IPS DF 6.9 (cell line): ENCODE data around the gene ADAMTS12.

Source experiments
- DNase-seq: peaks from one replicate; pipeline ENCODE4 v3.0.0-alpha.2; 2013; ENCODE audit warnings: low read depth, low spot score
- H3K27ac ChIP-seq: one replicate; pipeline ENCODE4 v1.5.1; 2013; ENCODE audit warnings: low read length, control low read depth
- H3K27me3 ChIP-seq: 2 replicates; pipeline ENCODE4 v1.6.1; 2013; ENCODE audit warnings: mild to moderate bottlenecking, low read length; ENCODE audit not compliant: control insufficient read depth, insufficient read depth
- H3K36me3 ChIP-seq: 2 replicates; pipeline ENCODE4 v1.6.1; 2013; ENCODE audit warnings: low read length; ENCODE audit not compliant: control insufficient read depth, insufficient read depth
- H3K4me1 ChIP-seq: 2 replicates; pipeline ENCODE4 v1.6.1; 2013; ENCODE audit warnings: low read length; ENCODE audit not compliant: control insufficient read depth, insufficient read depth
- H3K4me3 ChIP-seq: 2 replicates; pipeline ENCODE4 v1.5.1; 2013; ENCODE audit warnings: mild to moderate bottlenecking, low read length
- H3K9me3 ChIP-seq: 2 replicates; pipeline ENCODE4 v1.6.1; 2013; ENCODE audit warnings: low read length, inconsistent platforms; ENCODE audit not compliant: control insufficient read depth, insufficient read depth
- WGBS: extraction: QIAGEN DNeasy Blood & Tissue Kit; methylation state at CpG from one replicate; pipeline ENCODE4 v1.1.7; 2013; ENCODE audit warnings: mixed read lengths, missing lambda C conversion rate; ENCODE audit not compliant: insufficient read length, insufficient coverage; 5-methylcytosine and 5-hydroxymethylcytosine counted together

Gene ADAMTS12

GRCh38 chr5:33489481-33490067 lies 402.2 kb downstream of the ADAMTS12 start:
- Histone ChIP-seq H3K36me3 (0 out of 2 replicates have a peak, but pooled peaks cover 2% of the 10 kb centered on the region), H3K9me3 (no peaks in the 10 kb centered on the region), H3K27me3 (no peaks in the 10 kb centered on the region), H3K4me1 (no peaks in the 10 kb centered on the region), H3K4me3 (no peak overlapping the region), H3K27ac (no peak overlapping the region)
- WGBS, result no CpG with 5 or more reads among the region's 6 CpGs
- DNase-seq, result no peak

- Histone ChIP-seq H3K27ac (no peak overlapping the region), H3K27me3 (no peaks in the 10 kb centered on the region), H3K4me3 (no peak overlapping the region), H3K4me1 (no peaks in the 10 kb centered on the region), H3K9me3 (no peaks in the 10 kb centered on the region), H3K36me3 (0 out of 2 replicates have a peak, but pooled peaks cover 2% of the 10 kb centered on the region)
- WGBS, result no CpG with 5 or more reads among the region's 19 CpGs
- no peak for DNase-seq
Measured at GRCh38 chr5:33488558-33489355, 403.0 kb downstream of the ADAMTS12 start.

- 0 out of 2 replicates have a peak, but pooled peaks cover 2% of the 10 kb centered on the region for H3K36me3 ChIP-seq
Measured at GRCh38 chr5:33487236-33487635, 404.6 kb downstream of the ADAMTS12 start.

GRCh38 chr5:33482335-33482734 lies 409.5 kb downstream of the ADAMTS12 start:
- H3K4me1 ChIP-seq, result no peaks in the 10 kb centered on the region
- H3K27ac ChIP-seq, result no peak overlapping the region
- DNase-seq, result no peak
- no peaks in the 10 kb centered on the region for H3K9me3 ChIP-seq
- H3K27me3 ChIP-seq, result peaks cover 1% of the 10 kb centered on the region; the same call in 1 of the 2 replicates
- no CpG with 5 or more reads among the region's 7 CpGs for WGBS
- no peaks in the 10 kb centered on the region for H3K36me3 ChIP-seq
- H3K4me3 ChIP-seq, result no peak overlapping the region

More at GRCh38 chr5:33487236-33487635, 404.6 kb downstream of the ADAMTS12 start:
- Histone ChIP-seq H3K4me3 (no peak overlapping the region), H3K4me1 (no peaks in the 10 kb centered on the region), H3K27ac (no peak overlapping the region), H3K9me3 (no peaks in the 10 kb centered on the region), H3K27me3 (no peaks in the 10 kb centered on the region)
- no peak for DNase-seq
- no CpG with 5 or more reads among the region's 3 CpGs for WGBS

- no peaks in the 10 kb centered on the region for H3K4me1 ChIP-seq
- H3K27me3 ChIP-seq, result peaks cover 1% of the 10 kb centered on the region; the same call in 1 of the 2 replicates
- 97% methylated on average over 2 of the region's 2 CpGs for WGBS
- no peak overlapping the region for H3K4me3 ChIP-seq
- no peaks in the 10 kb centered on the region for H3K36me3 ChIP-seq
- H3K27ac ChIP-seq, result no peak overlapping the region
- H3K9me3 ChIP-seq, result no peaks in the 10 kb centered on the region
- no peak for DNase-seq
Measured at GRCh38 chr5:33480876-33481275, 410.9 kb downstream of the ADAMTS12 start.

GRCh38 chr5:33479311-33479710 lies 412.5 kb downstream of the ADAMTS12 start:
- no CpG with 5 or more reads among the region's 3 CpGs for WGBS

GRCh38 chr5:33477816-33478215 lies 414.0 kb downstream of the ADAMTS12 start:
- Histone ChIP-seq H3K9me3 (no peaks in the 10 kb centered on the region), H3K4me1 (no peaks in the 10 kb centered on the region; the same call in 1 of the 2 replicates), H3K27ac (no peak overlapping the region), H3K27me3 (peaks cover 1% of the 10 kb centered on the region; the same call in 1 of the 2 replicates), H3K36me3 (peaks cover 5% of the 10 kb centered on the region; the same call in 1 of the 2 replicates), H3K4me3 (no peak overlapping the region)
- no peak for DNase-seq
- no CpG with 5 or more reads among the region's 2 CpGs for WGBS

More at GRCh38 chr5:33479311-33479710, 412.5 kb downstream of the ADAMTS12 start:
- H3K27ac ChIP-seq, result no peak overlapping the region
- H3K4me1 ChIP-seq, result no peaks in the 10 kb centered on the region
- H3K9me3 ChIP-seq, result no peaks in the 10 kb centered on the region
- DNase-seq, result no peak
- H3K27me3 ChIP-seq, result peaks cover 1% of the 10 kb centered on the region; the same call in 1 of the 2 replicates
- no peak overlapping the region for H3K4me3 ChIP-seq
- peaks cover 5% of the 10 kb centered on the region; the same call in 1 of the 2 replicates for H3K36me3 ChIP-seq

- Histone ChIP-seq H3K9me3 (no peaks in the 10 kb centered on the region), H3K4me3 (no peak overlapping the region), H3K36me3 (peaks cover 5% of the 10 kb centered on the region; the same call in 1 of the 2 replicates), H3K4me1 (no peaks in the 10 kb centered on the region; the same call in 1 of the 2 replicates), H3K27ac (no peak overlapping the region), H3K27me3 (peaks cover 1% of the 10 kb centered on the region; the same call in 1 of the 2 replicates)
- DNase-seq, result no peak
- no CpG with 5 or more reads among the region's 3 CpGs for WGBS
Measured at GRCh38 chr5:33476992-33477391, 414.8 kb downstream of the ADAMTS12 start.

- Histone ChIP-seq H3K27ac (no peak overlapping the region), H3K4me1 (no peaks in the 10 kb centered on the region; the same call in 1 of the 2 replicates), H3K27me3 (peaks cover 1% of the 10 kb centered on the region; the same call in 1 of the 2 replicates), H3K4me3 (no peak overlapping the region), H3K9me3 (no peaks in the 10 kb centered on the region), H3K36me3 (peaks cover 9% of the 10 kb centered on the region; the same call in 1 of the 2 replicates)
- no CpG with 5 or more reads among the region's 5 CpGs for WGBS
- DNase-seq, result no peak
Measured at GRCh38 chr5:33475706-33476105, 416.1 kb downstream of the ADAMTS12 start.

- Histone ChIP-seq H3K9me3 (no peaks in the 10 kb centered on the region), H3K27me3 (peaks cover 1% of the 10 kb centered on the region; the same call in 1 of the 2 replicates), H3K4me3 (no peak overlapping the region), H3K27ac (no peak overlapping the region), H3K36me3 (peaks cover 9% of the 10 kb centered on the region; the same call in 1 of the 2 replicates), H3K4me1 (no peaks in the 10 kb centered on the region; the same call in 1 of the 2 replicates)
- no CpG with 5 or more reads among the region's 3 CpGs for WGBS
- no peak for DNase-seq
Measured at GRCh38 chr5:33474931-33475499, 416.8 kb downstream of the ADAMTS12 start.
